IMR-90 (cell line): ENCODE measurements around the gene ABTB2. TPM values are rescaled to one million over a fixed set of nuclear protein-coding genes. Genes with fewer than 3 reads are reported as not detected.
A peak's percentile ranks its signal among the peaks of the same experiment; 100 is the strongest.

Experiments
- ATAC-seq: fragments of 200-7000 bp; cut with Tn5 transposase; 2 replicates; pipeline ENCODE4 v1.9.1; 2020; ENCODE audit warnings: low read depth, mild to moderate bottlenecking, moderate library complexity
- BruUV-seq: library from RNA; stranded (reverse); fragments of 400-500 nt; replicated peaks from 2 replicates; lab custom pipeline; 2021; lab: Mats Ljungman, UMichigan
- CTCF ChIA-PET: fragments of 300-600 bp; formaldehyde crosslinking; extraction: SDS; loops from one replicate; lab custom pipeline; 2021; ENCODE audit warnings: antibody characterized with exemption; lab: Yijun Ruan, JAX
- POLR2A ChIA-PET: fragments of 300-600 bp; sonication (Branson Sonifier 250); formaldehyde crosslinking; loops from one replicate; lab custom pipeline; 2022; ENCODE audit warnings: antibody characterized with exemption; ENCODE audit not compliant: unreplicated experiment; lab: Charles Lee
- DNase-seq: peaks from one replicate; pipeline ENCODE4 v3.0.0; 2013
- H2AFZ ChIP-seq: replicated peaks from 2 replicates; pipeline ENCODE3; 2013; ENCODE audit warnings: low read length, mild to moderate bottlenecking; ENCODE audit not compliant: poor library complexity
- H2AK5ac ChIP-seq: 2 replicates; pipeline ENCODE4 v1.6.1; 2013; ENCODE audit warnings: low read depth, low read length, inconsistent platforms
- H2AK9ac ChIP-seq: replicated peaks from 2 replicates; pipeline ENCODE3; 2013; ENCODE audit warnings: mild to moderate bottlenecking, low read depth, low read length, moderate library complexity; ENCODE audit not compliant: poor library complexity
- H2BK120ac ChIP-seq: 2 replicates; pipeline ENCODE4 v1.6.1; 2013; ENCODE audit warnings: low read depth, low read length, inconsistent platforms
- H2BK15ac ChIP-seq: 3 replicates; pipeline ENCODE4 v1.6.1; 2013; ENCODE audit warnings: low read depth, low read length, inconsistent platforms
- H2BK20ac ChIP-seq: 2 replicates; pipeline ENCODE4 v1.6.1; 2013; ENCODE audit warnings: low read depth, mild to moderate bottlenecking, inconsistent platforms, low read length, moderate library complexity
- H2BK5ac ChIP-seq: 2 replicates; pipeline ENCODE4 v1.6.1; 2013; ENCODE audit warnings: mild to moderate bottlenecking, low read depth, low read length, inconsistent platforms; ENCODE audit not compliant: poor library complexity, severe bottlenecking
- H3K14ac ChIP-seq: replicated peaks from 2 replicates; pipeline ENCODE4 v1.6.1; 2013; ENCODE audit warnings: low read depth, low read length, inconsistent platforms
- H3K18ac ChIP-seq: 2 replicates; pipeline ENCODE4 v1.6.1; 2013; ENCODE audit warnings: low read depth, low read length, control low read depth
- H3K23ac ChIP-seq: 2 replicates; pipeline ENCODE4 v1.6.1; 2013; ENCODE audit warnings: low read depth, low read length, inconsistent platforms
- H3K27ac ChIP-seq: 2 replicates; pipeline ENCODE4 v1.5.1; 2013; ENCODE audit warnings: mild to moderate bottlenecking, control low read depth, low read length; ENCODE audit not compliant: insufficient read depth
- H3K27me3 ChIP-seq: 2 replicates; pipeline ENCODE4 v1.6.1; 2013; ENCODE audit warnings: low read length; ENCODE audit not compliant: control insufficient read depth, insufficient read depth
- H3K36me3 ChIP-seq: 2 replicates; pipeline ENCODE4 v1.6.1; 2013; ENCODE audit warnings: low read length, mixed read lengths; ENCODE audit not compliant: control insufficient read depth, insufficient read depth
- H3K4ac ChIP-seq: 2 replicates; pipeline ENCODE4 v1.6.1; 2013; ENCODE audit warnings: low read depth, low read length, inconsistent platforms
- H3K4me1 ChIP-seq: 2 replicates; pipeline ENCODE4 v1.6.1; 2013; ENCODE audit warnings: low read length, mixed read lengths; ENCODE audit not compliant: control insufficient read depth, insufficient read depth
- H3K4me2 ChIP-seq: 2 replicates; pipeline ENCODE4 v1.6.1; 2013; ENCODE audit warnings: low read depth, mild to moderate bottlenecking, control low read depth, low read length, moderate library complexity
- H3K4me3 ChIP-seq: 2 replicates; pipeline ENCODE4 v1.5.1; 2013; ENCODE audit warnings: low read depth, mild to moderate bottlenecking, control low read depth, low read length, moderate library complexity; ENCODE audit not compliant: insufficient read depth
- H3K56ac ChIP-seq: 2 replicates; pipeline ENCODE4 v1.6.1; 2013; ENCODE audit warnings: low read length, inconsistent platforms; ENCODE audit not compliant: insufficient read depth; ENCODE audit errors: extremely low read depth
- H3K79me1 ChIP-seq, 2 experiments: 2 replicates each; pipeline ENCODE4 v1.6.1; 2013; ENCODE audit warnings: low read length in 2 of 2, inconsistent platforms in 1 of 2, low read depth in 1 of 2
- H3K9ac ChIP-seq: 2 replicates; pipeline ENCODE4 v1.6.1; 2013; ENCODE audit warnings: low read depth, low read length, control low read depth
- H3K9me1 ChIP-seq: 2 replicates; pipeline ENCODE4 v1.6.1; 2013; ENCODE audit warnings: low read length, inconsistent platforms; ENCODE audit not compliant: insufficient read depth
- H3K9me3 ChIP-seq: 2 replicates; pipeline ENCODE4 v1.6.1; 2013; ENCODE audit warnings: low read length; ENCODE audit not compliant: control insufficient read depth, insufficient read depth
- H4K20me1 ChIP-seq: 2 replicates; pipeline ENCODE4 v1.6.1; 2013; ENCODE audit warnings: low read length, inconsistent platforms; ENCODE audit not compliant: insufficient read depth
- H4K5ac ChIP-seq: 2 replicates; pipeline ENCODE4 v1.6.1; 2013; ENCODE audit warnings: mild to moderate bottlenecking, low read depth, low read length, control low read depth
- H4K8ac ChIP-seq, 2 experiments: 2 replicates each; pipeline ENCODE4 v1.6.1; 2013; ENCODE audit warnings: low read depth in 2 of 2, low read length in 2 of 2, control low read depth in 1 of 2, inconsistent platforms in 1 of 2
- H4K91ac ChIP-seq: 2 replicates; pipeline ENCODE4 v1.6.1; 2013; ENCODE audit warnings: low read depth, low read length, inconsistent platforms; ENCODE audit not compliant: insufficient read depth
- BHLHE40 ChIP-seq: fragments of 150-350 bp; IDR thresholded peaks from 2 replicates; pipeline ENCODE4 v1.6.1; 2016; ENCODE audit warnings: mild to moderate bottlenecking, low read depth, low read length
- CEBPB ChIP-seq: IDR thresholded peaks from 2 replicates; pipeline ENCODE4 v1.6.1; 2012; ENCODE audit warnings: low read depth, low read length, improper control_type of control experiment
- CHD1 ChIP-seq: IDR thresholded peaks from 2 replicates; pipeline ENCODE4 v1.6.1; 2012; ENCODE audit warnings: low read depth, low read length, improper control_type of control experiment
- MAZ ChIP-seq: IDR thresholded peaks from 2 replicates; pipeline ENCODE4 v1.6.1; 2012; ENCODE audit warnings: low read depth, mild to moderate bottlenecking, low read length, improper control_type of control experiment, moderate library complexity, borderline replicate concordance
- POLR2A ChIP-seq: IDR thresholded peaks from 2 replicates; pipeline ENCODE4 v1.6.1; 2012; ENCODE audit warnings: mild to moderate bottlenecking, low read depth, low read length
- RCOR1 ChIP-seq: IDR thresholded peaks from 2 replicates; pipeline ENCODE4 v1.6.1; 2012; ENCODE audit warnings: mild to moderate bottlenecking, low read length, improper control_type of control experiment; ENCODE audit not compliant: insufficient replicate concordance
- WGBS, 2 experiments: methylation state at CpG; one replicate each; pipeline versions ENCODE4 v1.1.5 to v1.1.7; 2013; ENCODE audit warnings: missing lambda C conversion rate in 2 of 2; ENCODE audit not compliant: insufficient read length in 1 of 2; ENCODE audit errors: extremely low coverage in 2 of 2; 5-methylcytosine and 5-hydroxymethylcytosine counted together
- dilution Hi-C: fragments of 300-500 bp; cut with HindIII; formaldehyde crosslinking; loops from one replicate; pipeline ENCODE4 v1.14.3; 2018; ENCODE audit warnings: low sequenced_read_pairs; ENCODE audit not compliant: unreplicated experiment
- in situ Hi-C: fragments of 300-500 bp; cut with MboI; formaldehyde crosslinking; loops from 3 replicates; pipeline ENCODE4 v1.14.3; 2019; ENCODE audit warnings: low sequenced_read_pairs, inconsistent platforms, mixed read lengths
- intact Hi-C: fragments of 100-400 bp; cut with micrococcal nuclease; formaldehyde crosslinking; loops from 2 replicates; pipeline ENCODE4 v1.10.0; 2022
- polyA plus RNA-seq, 3 experiments: library from polyadenylated mRNA; depleted of rRNA; stranded (reverse); fragments of >200 nt; gene quantifications; 2 replicates each; pipeline ENCODE4 v1.2.3, GENCODE V29; 2012; ENCODE audit warnings: low replicate concordance in 1 of 3
- total RNA-seq: library from RNA; depleted of rRNA; stranded (reverse); fragments of >200 nt; gene quantifications from 2 replicates; pipeline ENCODE4 v1.2.3, GENCODE V29; 2012
- TF ChIP-seq, protein P1 (sequence below): fragments of 150-350 bp; IDR thresholded peaks from 2 replicates; pipeline ENCODE4 v1.6.1; 2017; ENCODE audit warnings: mild to moderate bottlenecking, antibody characterized with exemption, low read length, low read depth
- TF ChIP-seq, protein P2 (sequence below): fragments of 150-350 bp; IDR thresholded peaks from 2 replicates; pipeline ENCODE4 v1.6.1; 2016; ENCODE audit warnings: low read depth, mild to moderate bottlenecking, low read length, moderate library complexity, borderline replicate concordance

Gene ABTB2
- total and polyA plus RNA-seq, 2 of the 4 experiments (the other 2 are of a cell fraction) = 0.18 to 2.0 TPM

DNA sequence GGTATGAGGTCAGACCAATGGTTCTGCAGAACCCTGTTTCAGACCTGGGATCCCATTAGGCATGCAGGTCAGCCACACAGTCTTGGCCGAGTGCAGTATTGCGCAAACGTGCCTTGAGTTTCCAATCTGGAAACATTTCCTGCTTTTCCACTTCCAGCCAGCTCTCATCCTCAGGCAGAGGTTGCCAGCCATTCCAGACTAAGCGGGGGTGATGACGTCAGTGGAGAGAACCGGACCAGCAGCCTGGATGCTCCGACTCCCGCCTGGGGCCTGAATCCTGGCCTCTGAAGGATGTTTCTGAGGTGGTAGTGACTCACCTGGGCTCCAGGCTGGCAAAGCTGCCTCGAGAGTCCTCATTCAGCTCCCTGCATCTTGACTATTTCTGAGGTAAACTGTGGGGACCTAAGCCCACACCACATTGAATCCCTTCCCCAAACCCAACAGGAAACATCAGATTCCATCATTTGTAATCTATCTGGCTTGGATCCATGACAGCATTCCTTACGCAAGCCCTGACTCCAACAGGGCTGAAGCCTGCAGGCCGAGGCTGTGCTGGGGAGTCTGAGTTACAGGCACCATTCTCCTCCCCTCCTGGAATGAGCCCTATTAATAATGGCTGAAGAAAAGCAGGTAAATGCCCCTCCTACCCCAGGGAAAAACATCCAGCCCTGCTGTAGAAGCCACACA, 83.0 kb downstream of the ABTB2 start (continued):
- TF ChIP-seq BHLHE40 (0 out of 2 replicates have a peak, but pooled peaks have one; percentile 13), POLR2A (no peak)

DNA sequence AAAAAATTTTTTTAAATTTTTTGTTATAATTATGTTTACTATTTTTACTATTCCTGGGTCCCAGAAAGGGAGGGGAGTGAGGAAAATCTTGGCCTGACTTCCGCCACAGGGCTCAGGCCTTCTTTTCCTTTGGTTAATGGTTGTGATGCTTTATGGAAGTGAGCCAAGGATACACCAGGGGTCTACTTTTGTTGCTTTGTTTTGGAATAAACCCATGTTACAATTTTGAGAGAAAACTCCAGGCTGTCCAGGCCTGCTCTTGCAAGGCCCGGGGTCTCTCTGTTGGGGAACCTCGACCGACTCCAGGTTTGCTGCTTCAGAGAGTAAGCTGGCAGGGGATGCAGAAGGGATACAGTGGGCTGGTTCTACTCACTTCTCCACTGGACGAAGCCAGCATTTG, 84.7 kb downstream of the ABTB2 start:
- ChIA-PET POLR2A (interaction anchor here (0.6 kb wide), 1 partner anchor 726 kb away, joined by 3 read pairs; no protein-coding TSS in a partner anchor), CTCF (interaction anchor here (0.7 kb wide), 1 partner anchor 55 kb away, joined by 3 read pairs; no protein-coding TSS in a partner anchor)
- Histone ChIP-seq H3K36me3 (no peaks in the 10 kb centered on the region), H4K5ac (no peak overlapping the region), H3K4me1 (peaks cover 4% of the 10 kb centered on the region), H3K27ac (no peak overlapping the region), H2BK5ac (no peak overlapping the region), H4K20me1 (no peaks in the 10 kb centered on the region; the same call in 1 of the 2 replicates), H3K9me3 (no peaks in the 10 kb centered on the region), H3K18ac (no peak overlapping the region), H3K23ac (no peak overlapping the region), H3K4ac (no peak overlapping the region), H3K56ac (no peak overlapping the region), H3K9ac (no peak overlapping the region), H3K4me2 (no peak overlapping the region), H4K91ac (no peak overlapping the region), H3K4me3 (no peak overlapping the region), H2BK120ac (no peak overlapping the region), H2BK15ac (no peak overlapping the region), H4K8ac (no peak overlapping the region), H3K27me3 (peaks cover 18% of the 10 kb centered on the region), H3K9me1 (peaks cover 19% of the 10 kb centered on the region), H3K14ac (no peak overlapping the region), H3K79me1 (no peaks in the 10 kb centered on the region), H2BK20ac (no peak overlapping the region), H2AK9ac (no peak overlapping the region), H2AFZ (no peak overlapping the region), H2AK5ac (no peak overlapping the region)
- no peak for DNase-seq
- dilution Hi-C loops = no loop called here
- TF ChIP-seq CHD1 = no peak
- TF ChIP-seq POLR2A = no peak
- TF ChIP-seq, protein P1, sequence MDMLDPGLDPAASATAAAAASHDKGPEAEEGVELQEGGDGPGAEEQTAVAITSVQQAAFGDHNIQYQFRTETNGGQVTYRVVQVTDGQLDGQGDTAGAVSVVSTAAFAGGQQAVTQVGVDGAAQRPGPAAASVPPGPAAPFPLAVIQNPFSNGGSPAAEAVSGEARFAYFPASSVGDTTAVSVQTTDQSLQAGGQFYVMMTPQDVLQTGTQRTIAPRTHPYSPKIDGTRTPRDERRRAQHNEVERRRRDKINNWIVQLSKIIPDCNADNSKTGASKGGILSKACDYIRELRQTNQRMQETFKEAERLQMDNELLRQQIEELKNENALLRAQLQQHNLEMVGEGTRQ = no peak
- TF ChIP-seq, protein P2, sequence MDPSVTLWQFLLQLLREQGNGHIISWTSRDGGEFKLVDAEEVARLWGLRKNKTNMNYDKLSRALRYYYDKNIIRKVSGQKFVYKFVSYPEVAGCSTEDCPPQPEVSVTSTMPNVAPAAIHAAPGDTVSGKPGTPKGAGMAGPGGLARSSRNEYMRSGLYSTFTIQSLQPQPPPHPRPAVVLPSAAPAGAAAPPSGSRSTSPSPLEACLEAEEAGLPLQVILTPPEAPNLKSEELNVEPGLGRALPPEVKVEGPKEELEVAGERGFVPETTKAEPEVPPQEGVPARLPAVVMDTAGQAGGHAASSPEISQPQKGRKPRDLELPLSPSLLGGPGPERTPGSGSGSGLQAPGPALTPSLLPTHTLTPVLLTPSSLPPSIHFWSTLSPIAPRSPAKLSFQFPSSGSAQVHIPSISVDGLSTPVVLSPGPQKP = no peak
- TF ChIP-seq CEBPB = no peak
- TF ChIP-seq RCOR1 = no peak
- TF ChIP-seq MAZ = no peak
- TF ChIP-seq BHLHE40 = no peak
- no peak for ATAC-seq
- in situ Hi-C loops = no loop called here
- WGBS, 2 experiments = no CpG with 5 or more reads among the region's 5 CpGs
- intact Hi-C loops = no loop called here
- no TSS peak for BruUV-seq
